ENCODE results near the gene OR2T10. TPM values are rescaled to one million over a fixed set of nuclear protein-coding genes. Genes with fewer than 3 reads are reported as not detected.

The OR2T10 gene
- polyA plus RNA-seq, 3 donors = not detected

DNA sequence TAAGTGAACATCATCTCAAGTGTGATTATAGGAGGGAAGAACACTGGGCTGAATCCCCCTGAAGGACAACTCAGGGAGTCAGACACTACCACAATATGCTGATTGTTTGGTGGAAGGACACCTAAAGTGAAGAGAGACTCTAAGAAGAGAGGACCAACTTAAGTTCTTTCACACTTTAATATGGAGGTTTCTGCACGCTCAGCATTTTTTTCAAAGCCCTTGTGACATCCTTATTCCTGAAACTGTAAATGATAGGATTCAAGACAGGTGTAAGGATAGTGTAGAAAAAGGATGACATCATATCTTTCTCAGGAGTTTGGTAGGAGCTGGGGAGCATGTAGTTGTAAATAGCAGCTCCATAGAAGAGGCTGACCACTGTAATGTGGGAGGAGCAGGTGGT is 4.8 kb downstream of the OR2T10 start:
- no peaks in the 10 kb centered on the region for H3K36me3 Mint-ChIP-seq
- Histone ChIP-seq H3K9me3 (replicated peaks in 1 of 2; ENCODE audit: control insufficient read depth in 1 of 2, insufficient read depth in 1 of 2, low read length in 2 of 2) (no peaks in the 10 kb centered on the region), H3K27ac (ENCODE audit: low read depth in 1 of 2, low read length in 2 of 2) (no peak overlapping the region), H4K20me1 (ENCODE audit: insufficient read depth, low read length) (no peaks in the 10 kb centered on the region), H3K4me2 (replicated peaks; ENCODE audit: extremely low read depth, low read length, poor library complexity, severe bottlenecking) (no peak overlapping the region), H3K4me3 (replicated peaks in 1 of 3; ENCODE audit: low read depth in 2 of 3, low read length in 3 of 3) (no peak overlapping the region), H3K4me1 (ENCODE audit: control insufficient read depth in 1 of 2, insufficient read depth in 2 of 2, low read length in 2 of 2) (no peaks in the 10 kb centered on the region), H3K9ac (ENCODE audit: insufficient read depth, low read length, poor library complexity, severe bottlenecking) (no peak overlapping the region), H3K79me2 (ENCODE audit: insufficient read depth, low read length) (no peaks in the 10 kb centered on the region), H3K27me3 (ENCODE audit: control insufficient read depth in 2 of 2, insufficient read depth in 2 of 2, low read length in 2 of 2) (no peaks in the 10 kb centered on the region), H2AFZ (ENCODE audit: insufficient read depth, low read depth, low read length, poor library complexity, severe bottlenecking) (no peak overlapping the region), H3K36me3 (replicated peaks in 1 of 2; ENCODE audit: control insufficient read depth in 1 of 2, insufficient read depth in 2 of 2, low read length in 2 of 2) (no peaks in the 10 kb centered on the region)
- WGBS (ENCODE audit: insufficient coverage) = no CpG with 5 or more reads among the region's 1 CpG
- TF ChIP-seq, protein P1, sequence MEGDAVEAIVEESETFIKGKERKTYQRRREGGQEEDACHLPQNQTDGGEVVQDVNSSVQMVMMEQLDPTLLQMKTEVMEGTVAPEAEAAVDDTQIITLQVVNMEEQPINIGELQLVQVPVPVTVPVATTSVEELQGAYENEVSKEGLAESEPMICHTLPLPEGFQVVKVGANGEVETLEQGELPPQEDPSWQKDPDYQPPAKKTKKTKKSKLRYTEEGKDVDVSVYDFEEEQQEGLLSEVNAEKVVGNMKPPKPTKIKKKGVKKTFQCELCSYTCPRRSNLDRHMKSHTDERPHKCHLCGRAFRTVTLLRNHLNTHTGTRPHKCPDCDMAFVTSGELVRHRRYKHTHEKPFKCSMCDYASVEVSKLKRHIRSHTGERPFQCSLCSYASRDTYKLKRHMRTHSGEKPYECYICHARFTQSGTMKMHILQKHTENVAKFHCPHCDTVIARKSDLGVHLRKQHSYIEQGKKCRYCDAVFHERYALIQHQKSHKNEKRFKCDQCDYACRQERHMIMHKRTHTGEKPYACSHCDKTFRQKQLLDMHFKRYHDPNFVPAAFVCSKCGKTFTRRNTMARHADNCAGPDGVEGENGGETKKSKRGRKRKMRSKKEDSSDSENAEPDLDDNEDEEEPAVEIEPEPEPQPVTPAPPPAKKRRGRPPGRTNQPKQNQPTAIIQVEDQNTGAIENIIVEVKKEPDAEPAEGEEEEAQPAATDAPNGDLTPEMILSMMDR (IDR thresholded peaks at IDR 0.05) = no peak
- intact Hi-C loops (cut with micrococcal nuclease) = no loop called here
- H3K4me1 Mint-ChIP-seq = peaks cover 3% of the 10 kb centered on the region
- no peak overlapping the region for H3K4me3 Mint-ChIP-seq
- H3K27me3 Mint-ChIP-seq (ENCODE audit: low read depth in 3 of 3) = no peaks in the 10 kb centered on the region
- peaks cover 0 to 3% (median 2%) of the 10 kb centered on the region in 7 donors for H3K9me3 Mint-ChIP-seq
- no peak overlapping the region for H3K27ac Mint-ChIP-seq
- no peak for DNase-seq

DNA sequence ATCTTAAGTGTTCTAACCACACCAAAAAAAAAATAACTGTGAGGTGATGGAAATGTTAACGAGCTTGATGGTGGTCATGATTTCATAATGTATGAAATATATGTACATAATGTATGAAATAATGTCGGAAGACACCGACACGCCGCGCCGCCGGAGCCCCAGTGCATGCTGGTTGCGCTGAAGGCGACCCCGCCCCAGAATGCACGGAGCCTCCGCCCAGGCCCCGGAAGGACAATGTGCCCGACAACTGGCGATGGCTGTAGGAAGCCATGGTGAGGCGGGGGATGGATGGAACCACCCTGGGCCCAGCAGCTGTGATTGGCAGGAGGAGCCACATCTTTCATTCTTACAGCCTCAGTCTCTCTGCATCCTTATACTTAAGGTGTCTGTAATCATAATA is 7.4 kb downstream of the OR2T10 start:
- H3K9ac ChIP-seq (ENCODE audit: insufficient read depth, low read length, poor library complexity, severe bottlenecking) = no peak overlapping the region
- no peaks in the 10 kb centered on the region for H3K27me3 ChIP-seq (ENCODE audit: control insufficient read depth in 2 of 2, insufficient read depth in 2 of 2, low read length in 2 of 2)
- WGBS (ENCODE audit: insufficient coverage) = 98% methylated on average over 8 of the region's 17 CpGs
- Mint-ChIP-seq H3K9me3 (peaks cover 0 to 3% (median 2%) of the 10 kb centered on the region in 7 donors), H3K4me3 (no peak overlapping the region), H3K4me1 (no peaks in the 10 kb centered on the region), H3K36me3 (no peaks in the 10 kb centered on the region), H3K27me3 (ENCODE audit: low read depth in 3 of 3) (peaks cover 0 to 3% (median 0%) of the 10 kb centered on the region in 3 donors), H3K27ac (no peak overlapping the region)
- no peak overlapping the region for H3K4me3 ChIP-seq (replicated peaks in 1 of 3; ENCODE audit: low read depth in 2 of 3, low read length in 3 of 3)
- no peak for DNase-seq
- no peak overlapping the region for H2AFZ ChIP-seq (ENCODE audit: insufficient read depth, low read depth, low read length, poor library complexity, severe bottlenecking)
- H3K36me3 ChIP-seq (replicated peaks in 1 of 2; ENCODE audit: control insufficient read depth in 1 of 2, insufficient read depth in 2 of 2, low read length in 2 of 2) = no peaks in the 10 kb centered on the region
- TF ChIP-seq, protein P1 (IDR thresholded peaks at IDR 0.05) = no peak
- H3K4me2 ChIP-seq (replicated peaks; ENCODE audit: extremely low read depth, low read length, poor library complexity, severe bottlenecking) = no peak overlapping the region
- H4K20me1 ChIP-seq (ENCODE audit: insufficient read depth, low read length) = no peaks in the 10 kb centered on the region
- no peaks in the 10 kb centered on the region for H3K4me1 ChIP-seq (ENCODE audit: control insufficient read depth in 1 of 2, insufficient read depth in 2 of 2, low read length in 2 of 2)
- no peak overlapping the region for H3K27ac ChIP-seq (ENCODE audit: low read depth in 1 of 2, low read length in 2 of 2)
- H3K9me3 ChIP-seq (replicated peaks in 1 of 2; ENCODE audit: control insufficient read depth in 1 of 2, insufficient read depth in 1 of 2, low read length in 2 of 2) = no peaks in the 10 kb centered on the region
- intact Hi-C loops (cut with micrococcal nuclease) = no loop called here
- H3K79me2 ChIP-seq (ENCODE audit: insufficient read depth, low read length) = no peaks in the 10 kb centered on the region

All from CD14-positive monocyte (primary cell).